ENCODE results near the gene RERE. TPM values are rescaled to one million over a fixed set of nuclear protein-coding genes. Genes with fewer than 3 reads are reported as not detected.

Gene RERE
- polyA plus RNA-seq, 5 donors = 104 to 119 (median 112) TPM

GRCh38 chr1:8578936-8579335 is 238.5 kb downstream of the RERE start:
- no peak for DNase-seq

DNA sequence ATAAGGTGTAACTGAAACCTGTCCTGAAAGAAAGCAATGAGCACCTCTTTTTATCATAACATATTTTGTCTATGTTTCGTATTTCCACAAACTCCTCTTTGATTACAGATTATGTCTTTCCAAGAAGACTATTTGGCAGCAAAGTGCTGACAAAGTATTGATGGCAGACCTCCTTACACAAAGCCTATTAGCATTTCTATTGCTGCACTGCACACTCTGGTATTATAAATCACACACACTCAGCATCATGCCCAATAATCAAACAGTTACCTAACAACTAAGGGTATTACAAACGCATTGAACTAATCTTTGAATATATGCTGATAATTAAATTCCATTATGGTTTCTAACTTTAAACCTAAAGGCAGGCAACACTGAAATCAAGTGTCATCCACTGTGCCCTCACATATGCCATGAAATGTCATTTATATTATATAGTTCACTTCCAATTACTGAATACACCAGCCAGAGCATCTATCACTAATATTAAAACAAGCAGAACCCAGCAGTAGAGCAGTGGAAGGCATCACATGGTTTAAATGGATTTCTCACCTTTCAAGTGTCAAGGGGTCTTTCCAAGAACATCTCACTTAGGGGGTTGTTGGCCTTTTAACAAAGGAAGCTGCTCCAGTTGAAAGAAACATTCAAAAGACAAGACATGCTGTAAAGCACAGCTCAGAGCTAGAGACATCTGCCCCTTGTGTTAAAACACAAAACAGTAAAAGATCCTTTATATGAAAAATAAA is 239.1 kb downstream of the RERE start:
- no peak for DNase-seq

GRCh38 chr1:8574985-8575384 is 242.5 kb downstream of the RERE start:
- no peak for DNase-seq

GRCh38 chr1:8572106-8572505 is 245.3 kb downstream of the RERE start:
- no peak for DNase-seq

GRCh38 chr1:8571200-8571984 is 246.0 kb downstream of the RERE start:
- peak; percentile 31 to 50 for DNase-seq

- peak in 1 of 2 donors; percentile 14 for DNase-seq
These were observed 247.0 kb downstream of the RERE start for GRCh38 chr1:8570465-8570864.

- no peak for DNase-seq
These were observed 248.2 kb downstream of the RERE start for GRCh38 chr1:8569242-8569641.

GRCh38 chr1:8568837-8569236 is 248.6 kb downstream of the RERE start:
- no peak for DNase-seq

DNA sequence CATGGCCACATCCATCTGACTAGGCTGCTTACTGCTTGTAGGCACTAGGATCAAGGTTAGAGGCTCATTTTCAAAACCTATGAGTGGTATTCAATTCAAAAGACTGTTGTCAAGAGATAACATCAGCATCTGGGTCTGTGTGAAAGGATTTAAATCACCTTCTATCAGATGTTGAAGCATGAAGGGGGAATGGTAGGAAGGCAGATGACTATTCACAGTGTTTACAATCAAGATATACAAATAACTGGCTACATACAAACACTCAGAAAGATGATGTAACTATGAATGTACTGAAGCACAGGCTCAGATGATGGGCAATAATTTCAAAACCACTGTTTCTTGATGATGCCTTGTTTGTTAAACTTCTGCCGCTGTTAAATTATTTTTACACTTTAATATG is 250.3 kb downstream of the RERE start:
- DNase-seq = no peak

- no peak for DNase-seq
These were observed 251.6 kb downstream of the RERE start for GRCh38 chr1:8565802-8566201.

- no peak for DNase-seq
These were observed 253.4 kb downstream of the RERE start for GRCh38 chr1:8563944-8564537.

DNA sequence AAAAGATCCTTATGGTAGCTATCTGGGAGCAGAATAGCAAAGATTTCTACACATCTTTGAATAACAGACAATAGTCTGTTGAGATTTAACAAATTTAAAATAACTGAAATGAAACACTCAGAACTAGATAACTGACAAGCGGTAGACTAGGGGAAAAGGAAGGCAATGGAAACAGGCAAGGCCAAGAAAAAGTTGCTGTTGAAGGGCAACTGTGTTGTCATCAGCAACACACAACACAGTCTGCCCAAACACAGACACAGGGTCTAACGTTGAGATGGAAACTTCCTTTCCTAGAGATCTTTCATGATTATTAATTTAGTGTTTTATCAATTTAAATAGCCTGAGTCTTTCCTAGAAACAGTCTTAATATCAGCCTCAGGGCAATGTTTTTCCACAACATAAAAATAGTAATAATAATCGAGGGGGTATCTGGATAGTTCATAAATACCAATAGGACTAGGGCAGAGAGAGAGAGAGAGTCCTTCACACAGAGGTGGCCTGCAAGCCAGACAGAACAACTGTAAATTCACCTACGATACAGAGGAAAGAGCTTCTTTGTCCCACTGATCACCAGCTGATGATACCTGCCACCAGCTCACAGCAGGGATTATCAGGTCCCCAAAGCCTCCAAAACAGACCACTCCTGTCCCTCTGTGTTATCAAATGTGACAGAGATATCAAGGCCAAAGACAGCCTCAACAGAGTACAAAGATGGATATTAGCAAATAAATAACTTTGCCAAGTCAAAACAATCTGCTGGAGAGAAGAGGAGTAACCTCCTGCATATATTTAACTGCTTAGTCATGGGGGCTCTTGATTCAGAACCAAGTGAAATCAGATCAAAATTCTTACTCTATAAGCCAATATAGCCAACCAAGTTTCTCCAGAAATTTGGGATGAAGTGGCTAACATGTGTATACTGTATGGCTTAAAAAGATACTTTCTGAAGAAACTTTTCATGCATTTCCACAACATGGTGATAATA is 254.3 kb downstream of the RERE start:
- no peak for DNase-seq

DNA sequence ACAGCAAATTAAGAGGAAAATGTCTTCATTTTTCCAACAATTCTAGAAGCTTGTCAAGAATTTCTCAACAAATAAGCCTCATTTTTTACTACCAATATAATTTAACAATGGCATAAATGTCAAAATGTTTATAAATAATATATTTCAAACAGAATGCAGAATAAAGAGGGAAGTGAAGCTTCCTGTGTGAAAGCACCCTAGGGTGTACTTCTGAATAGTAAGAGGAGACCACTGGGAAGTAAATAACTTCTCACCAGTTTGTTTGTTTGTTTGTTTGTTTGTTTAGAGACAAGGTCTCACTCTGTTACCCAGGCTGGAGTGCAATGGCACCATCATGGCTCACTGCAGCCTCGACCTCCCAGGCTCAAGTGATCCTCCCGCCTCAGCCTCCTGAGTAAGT is 255.2 kb downstream of the RERE start:
- DNase-seq = no peak

DNA sequence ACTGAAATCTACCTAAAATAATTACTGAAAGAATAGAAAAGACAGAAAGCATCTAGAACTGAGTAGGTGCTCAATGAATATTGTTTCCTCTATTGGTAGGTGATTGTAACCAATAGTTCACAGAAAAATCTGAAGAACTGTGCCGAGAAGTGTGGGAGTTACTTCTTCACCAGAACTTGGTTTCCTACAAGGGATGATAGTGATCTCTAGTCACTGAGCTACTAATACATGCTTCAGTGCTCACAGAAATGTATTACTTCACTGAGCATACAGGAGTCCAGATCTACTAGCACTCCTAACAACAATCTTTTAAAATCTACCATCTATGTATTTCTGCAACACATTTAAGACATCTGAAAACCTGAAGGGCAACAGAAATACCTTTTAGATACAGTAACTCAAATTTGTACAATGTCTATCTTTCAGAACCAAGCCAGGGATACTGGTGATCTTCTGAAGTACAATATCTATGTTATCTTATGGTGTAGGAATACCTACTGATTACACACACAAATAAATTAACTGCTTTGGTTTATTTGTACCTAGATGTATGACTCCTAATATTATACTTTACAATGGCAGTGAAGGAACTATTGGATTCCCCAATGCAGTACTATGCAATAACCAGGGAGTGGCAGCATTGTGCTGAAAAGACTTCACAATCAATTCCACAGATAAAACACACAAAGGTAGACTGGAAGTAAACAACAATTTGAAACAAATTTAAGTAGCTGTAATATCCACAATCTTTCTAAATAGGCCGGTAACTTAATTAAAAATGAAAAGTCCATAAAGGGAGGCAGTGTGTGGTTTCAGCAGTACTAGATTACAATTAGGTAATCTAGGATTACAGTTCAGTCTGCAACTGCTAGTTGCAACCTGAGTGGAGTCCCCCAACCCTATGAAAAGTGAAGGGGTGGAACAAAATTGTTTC is 256.6 kb downstream of the RERE start:
- no peak for DNase-seq

DNA sequence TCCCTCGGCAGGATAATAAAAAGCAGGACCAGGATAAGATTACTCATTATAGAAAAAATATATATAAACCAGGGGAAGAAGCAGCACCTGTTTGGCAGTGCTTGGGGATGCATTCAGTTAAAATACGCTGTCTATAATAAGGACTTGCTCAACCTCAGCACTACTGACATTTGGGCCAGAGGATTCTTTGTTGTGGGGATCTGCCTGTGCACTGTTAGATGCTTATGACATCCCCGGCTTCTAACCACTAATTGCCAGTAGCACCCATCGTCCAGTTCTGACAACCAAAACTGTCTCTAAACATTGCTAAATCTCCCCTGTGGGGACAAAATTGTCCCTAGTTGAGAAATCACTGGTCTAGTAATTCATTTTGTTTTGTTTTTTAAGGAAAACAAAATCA is 257.4 kb downstream of the RERE start:
- DNase-seq = no peak

GRCh38 chr1:8555582-8555981 is 261.9 kb downstream of the RERE start:
- no peak for DNase-seq

GRCh38 chr1:8554956-8555534 is 262.4 kb downstream of the RERE start:
- DNase-seq = no peak

- DNase-seq = no peak
These were observed 264.5 kb downstream of the RERE start for GRCh38 chr1:8552820-8553397.

- DNase-seq = no peak
These were observed 265.6 kb downstream of the RERE start for GRCh38 chr1:8551613-8552489.

Data from right lung (tissue), 5 donors.